SIG-M5 (cell line): ENCODE data around the gene MAPK1.
"Not testable (repeated sequence)": the region's sequence is repeated elsewhere in the genome, so short reads cannot be mapped to it uniquely, and the experiment has no call there.

Source experiments
- DNase-seq: peaks from one replicate; lab custom pipeline; 2025; lab: John Stamatoyannopoulos, UW

The MAPK1 gene

GRCh38 chr22:21754523-21754922 lies 112.9 kb downstream of the MAPK1 start:
- peak; percentile 42 for DNase-seq

- DNase-seq = no peak
Observed at GRCh38 chr22:21753374-21754111, 113.9 kb downstream of the MAPK1 start.

DNA sequence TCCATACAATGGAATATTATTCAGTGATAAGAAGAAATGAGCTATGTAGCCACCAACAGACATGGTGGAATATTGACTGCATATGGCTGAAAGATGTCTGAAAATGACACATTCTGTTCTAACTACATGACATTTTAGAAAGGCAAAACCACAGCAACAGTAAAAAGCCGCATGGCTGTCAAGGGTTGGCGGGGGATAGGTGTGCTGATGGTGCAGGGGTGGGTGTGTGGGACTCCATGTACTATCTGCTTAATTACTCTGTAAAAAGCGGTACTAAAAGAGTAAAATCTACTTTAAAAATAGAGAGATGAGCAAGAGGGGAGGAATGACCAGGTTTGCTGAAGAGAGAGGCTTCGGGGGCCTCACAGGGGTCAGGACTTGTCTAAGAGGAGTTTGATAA lies 115.2 kb downstream of the MAPK1 start:
- no peak for DNase-seq

- no peak for DNase-seq
Observed at GRCh38 chr22:21745948-21746347, 121.5 kb downstream of the MAPK1 start.

DNA sequence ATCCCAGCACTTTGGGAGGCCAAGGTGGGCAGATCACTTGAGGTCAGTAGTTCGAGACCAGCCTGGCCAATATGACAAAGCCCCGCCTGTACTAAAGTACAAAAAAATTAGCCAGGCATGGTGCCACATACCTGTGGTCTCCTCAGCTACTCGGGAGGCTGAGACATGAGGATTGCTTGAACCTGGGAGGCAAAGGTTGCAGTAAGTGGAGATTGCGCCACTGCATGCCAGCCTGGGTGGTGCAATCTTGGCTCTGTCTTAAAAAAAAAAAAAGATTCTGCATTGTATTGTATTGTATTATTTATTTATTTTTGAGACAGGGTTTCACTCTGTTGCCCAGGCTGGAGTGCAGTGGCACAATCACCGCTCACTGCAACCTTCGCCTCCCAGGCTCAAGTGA lies 122.5 kb downstream of the MAPK1 start:
- not testable (repeated sequence) for DNase-seq

GRCh38 chr22:21741790-21742189 lies 125.7 kb downstream of the MAPK1 start:
- DNase-seq = no peak

DNA sequence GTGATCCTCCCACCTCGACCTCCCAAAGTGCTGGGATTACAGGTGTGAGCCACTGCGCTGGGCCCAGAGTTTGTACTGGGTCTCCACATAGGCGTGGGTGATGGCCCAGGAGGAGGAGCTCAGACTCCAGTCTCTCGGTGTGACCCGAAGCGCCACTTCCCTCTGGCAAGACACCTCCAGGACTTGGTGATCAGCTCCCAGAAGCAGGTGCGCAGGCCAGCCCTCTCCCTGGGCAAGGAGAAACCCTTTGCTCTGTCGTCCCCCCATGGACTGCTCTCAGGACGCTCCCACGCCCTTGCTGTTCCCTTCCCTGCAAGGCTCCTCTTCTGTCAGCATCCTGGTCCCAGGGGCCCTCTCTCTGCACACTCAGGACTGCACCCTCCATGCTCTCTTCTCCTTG lies 126.4 kb downstream of the MAPK1 start:
- no peak for DNase-seq

- no peak for DNase-seq
Observed at GRCh38 chr22:21739828-21740377, 127.5 kb downstream of the MAPK1 start.

- DNase-seq = no peak
Observed at GRCh38 chr22:21738966-21739365, 128.5 kb downstream of the MAPK1 start.

GRCh38 chr22:21738081-21738480 lies 129.4 kb downstream of the MAPK1 start:
- DNase-seq = no peak

DNA sequence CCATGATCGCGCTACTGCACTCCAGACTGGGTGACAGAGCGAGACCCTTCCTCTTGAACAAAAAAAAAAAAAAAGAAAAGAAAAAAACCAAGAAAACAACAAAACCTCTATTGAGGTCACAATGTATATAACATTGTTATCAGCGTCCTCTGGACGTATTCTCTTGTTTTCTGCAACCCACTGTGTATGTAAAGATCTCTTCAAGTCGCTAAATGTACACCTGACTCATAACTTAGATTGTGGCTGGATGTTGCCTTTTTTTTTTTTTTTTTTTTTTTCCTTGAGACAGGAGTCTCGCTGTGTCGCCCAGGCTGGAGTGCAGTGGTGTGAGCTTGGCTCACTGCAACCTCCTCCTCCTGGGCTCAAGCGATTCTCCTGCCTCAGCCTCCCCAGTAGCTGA lies 130.5 kb downstream of the MAPK1 start:
- DNase-seq = no peak

DNA sequence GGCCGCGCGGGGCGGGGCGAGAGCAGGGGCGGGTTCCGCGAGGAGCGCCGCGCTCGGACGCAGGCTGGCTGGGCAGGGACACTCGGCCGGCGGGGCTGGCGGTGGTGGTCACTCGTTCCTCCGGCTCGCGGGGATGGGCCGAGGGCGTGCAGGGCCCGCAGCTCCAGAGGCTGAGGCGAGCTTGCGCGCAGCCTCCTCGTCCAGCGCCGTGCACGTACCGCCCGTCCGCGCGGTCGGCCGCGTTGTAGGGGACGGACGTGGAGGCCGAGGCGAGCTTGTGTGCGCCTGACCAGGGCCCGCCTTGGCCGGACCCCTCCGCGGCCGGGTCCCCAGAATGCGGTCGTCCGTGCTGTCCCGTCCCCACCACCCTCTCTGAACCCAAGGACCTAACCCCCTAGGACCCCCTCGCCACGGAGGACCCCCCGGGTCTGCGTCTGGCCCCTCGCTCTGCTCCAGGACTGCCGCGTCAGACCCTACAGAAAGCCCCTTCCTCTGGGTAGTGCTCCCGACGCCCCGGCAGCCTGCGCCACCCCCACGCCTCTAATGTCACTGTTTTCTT lies 131.3 kb downstream of the MAPK1 start:
- DNase-seq = no peak

- peak; percentile 49 for DNase-seq
Observed at GRCh38 chr22:21735200-21736083, 132.0 kb downstream of the MAPK1 start, which contains the start of gene YPEL1. TSS of gene YPEL1 (minus strand) at chr22:21735794. CDS start at chr22:21710744, 25,050 bp downstream.

DNA sequence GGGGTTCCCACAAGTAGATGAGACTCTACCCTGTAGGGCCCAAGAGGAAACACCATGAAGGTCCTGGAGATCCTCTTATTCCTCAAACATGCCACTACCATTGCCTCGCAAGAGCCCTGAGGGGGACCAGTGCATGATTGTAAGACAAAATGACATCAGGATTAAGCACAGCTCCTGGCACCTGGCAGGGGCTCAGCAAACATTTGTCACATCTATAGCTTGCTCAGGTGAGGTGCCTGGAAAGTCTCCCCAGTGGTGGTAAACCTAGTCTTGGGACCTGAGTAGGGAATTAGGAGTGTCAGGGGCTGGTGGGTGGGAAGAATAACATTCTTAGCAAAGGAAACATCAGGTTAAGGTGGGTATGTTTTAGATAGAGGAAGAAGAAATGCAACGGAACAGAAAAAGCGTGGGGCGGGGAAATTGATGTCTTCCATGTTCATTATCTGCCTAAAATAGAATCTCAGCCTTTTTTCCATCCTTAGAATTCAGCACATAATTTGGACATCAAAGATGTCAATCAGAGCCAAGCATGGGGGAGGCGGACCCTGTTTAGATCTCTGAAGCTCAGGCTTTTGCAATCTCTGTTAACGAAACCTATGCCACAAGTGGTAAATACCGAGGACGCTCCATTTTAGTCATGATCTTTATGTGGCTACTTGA lies 132.8 kb downstream of the MAPK1 start:
- no peak for DNase-seq

DNA sequence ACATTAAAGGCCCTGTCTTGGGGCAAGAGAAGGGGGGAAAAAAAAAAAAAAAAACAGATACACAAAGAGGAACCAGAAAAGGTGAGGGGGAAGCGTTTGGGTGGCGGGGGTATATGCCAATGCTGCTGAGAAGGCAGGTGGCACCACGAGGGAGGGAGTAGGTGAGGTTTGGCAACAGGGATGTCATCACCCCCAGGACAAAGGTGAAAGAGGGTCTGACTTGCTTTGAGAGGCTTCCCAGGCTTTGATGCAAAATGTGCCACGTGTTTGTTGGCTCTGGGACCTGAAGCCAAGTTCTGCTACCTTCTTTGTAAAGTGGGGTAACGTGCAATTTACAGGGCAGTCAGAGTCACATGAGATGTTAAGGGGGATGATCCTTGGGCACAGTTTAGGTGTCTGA lies 135.9 kb downstream of the MAPK1 start:
- no peak for DNase-seq

DNA sequence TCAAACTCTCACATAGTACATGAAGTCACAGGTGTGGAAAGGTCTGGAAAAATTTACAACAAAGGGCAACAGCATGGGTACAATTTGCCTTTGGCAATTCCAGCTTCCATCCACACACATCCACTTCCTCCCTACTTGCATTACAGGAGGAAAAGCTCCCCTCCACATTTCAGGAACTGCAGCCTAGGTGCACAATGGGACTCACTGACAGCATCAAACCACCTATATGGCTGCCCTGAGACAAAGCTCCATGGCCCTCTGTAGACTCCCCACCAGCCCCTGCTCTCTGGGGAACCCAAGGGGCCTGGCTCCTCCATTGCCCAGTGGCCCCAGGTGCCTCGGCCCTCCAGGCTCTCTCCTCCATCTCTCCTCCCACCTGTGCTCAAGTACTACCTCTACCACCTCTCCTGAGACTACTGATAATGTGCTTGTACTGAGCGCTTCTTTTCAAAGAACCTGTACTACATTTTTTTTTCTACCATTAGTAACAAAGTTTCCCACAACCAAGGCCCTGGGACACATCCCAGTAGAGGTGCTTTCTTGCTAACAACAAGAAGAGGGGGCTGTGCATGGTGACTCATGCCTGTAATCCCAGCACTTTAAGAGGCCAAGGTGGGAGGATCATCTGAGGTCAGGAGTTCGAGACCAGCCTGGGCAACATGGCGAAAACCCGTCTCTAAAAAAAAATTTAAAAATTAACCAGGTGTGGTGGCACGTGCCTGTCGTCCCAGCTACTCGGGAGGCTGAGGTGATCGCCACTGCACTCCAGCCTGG lies 136.7 kb downstream of the MAPK1 start:
- DNase-seq = no peak

GRCh38 chr22:21729184-21729583 lies 138.3 kb downstream of the MAPK1 start:
- not testable (repeated sequence) for DNase-seq

- no peak for DNase-seq
Observed at GRCh38 chr22:21728270-21728669, 139.2 kb downstream of the MAPK1 start.

- no peak for DNase-seq
Observed at GRCh38 chr22:21727768-21728167, 139.7 kb downstream of the MAPK1 start.

- no peak for DNase-seq
Observed at GRCh38 chr22:21727159-21727558, 140.3 kb downstream of the MAPK1 start.

DNA sequence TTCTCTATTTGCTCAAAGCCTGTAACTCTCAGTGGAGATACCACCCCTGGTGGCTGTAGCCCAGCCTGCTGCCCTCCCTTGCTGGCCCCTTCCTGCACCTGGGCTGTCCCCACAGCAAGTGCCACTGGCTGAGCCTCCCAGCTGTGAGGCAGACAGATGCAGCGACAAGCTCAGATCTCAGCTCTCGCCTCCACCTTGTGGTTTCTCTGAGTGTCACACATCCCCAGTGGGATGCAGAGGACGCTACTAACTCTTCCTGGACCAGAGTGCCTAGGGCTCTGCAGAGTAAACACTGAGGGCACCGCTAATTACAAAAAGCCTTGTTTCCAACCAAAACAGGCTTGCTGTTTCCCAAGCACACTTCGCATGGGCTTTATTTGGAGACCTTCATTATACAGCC lies 140.8 kb downstream of the MAPK1 start:
- DNase-seq = no peak
